GM12872 (cell line): ENCODE data around the gene TUG1.

ENCODE experiments used
- CTCF ChIP-seq: IDR thresholded peaks from 3 replicates; pipeline ENCODE4 v1.5.1; 2011; ENCODE audit warnings: low read depth, mild to moderate bottlenecking, low read length, moderate library complexity; ENCODE audit not compliant: insufficient read depth

TUG1 gene

GRCh38 chr22:30968924-30969531 lies at the start of gene TUG1:
TUG1 (plus strand) TSS chr22:30969265.
- TF ChIP-seq CTCF = no peak

- no peak for TF ChIP-seq CTCF
These were observed 49.1 kb upstream of the TUG1 start for GRCh38 chr22:30919973-30920372.

GRCh38 chr22:30920407-30920806 lies 48.7 kb upstream of the TUG1 start:
- peak; percentile 87 for TF ChIP-seq CTCF

- TF ChIP-seq CTCF = no peak
These were observed 48.0 kb upstream of the TUG1 start for GRCh38 chr22:30921108-30921507.

GRCh38 chr22:30922151-30922611 lies 46.9 kb upstream of the TUG1 start:
- no peak for TF ChIP-seq CTCF

- TF ChIP-seq CTCF = no peak
These were observed 45.7 kb upstream of the TUG1 start for GRCh38 chr22:30923168-30923900.

GRCh38 chr22:30925667-30926066 lies 43.4 kb upstream of the TUG1 start:
- no peak for TF ChIP-seq CTCF
